Measurements from ENCODE around the gene SORL1.
"Not testable (repeated sequence)": the region's sequence is repeated elsewhere in the genome, so short reads cannot be mapped to it uniquely, and the experiment has no call there.

SORL1 gene

DNA sequence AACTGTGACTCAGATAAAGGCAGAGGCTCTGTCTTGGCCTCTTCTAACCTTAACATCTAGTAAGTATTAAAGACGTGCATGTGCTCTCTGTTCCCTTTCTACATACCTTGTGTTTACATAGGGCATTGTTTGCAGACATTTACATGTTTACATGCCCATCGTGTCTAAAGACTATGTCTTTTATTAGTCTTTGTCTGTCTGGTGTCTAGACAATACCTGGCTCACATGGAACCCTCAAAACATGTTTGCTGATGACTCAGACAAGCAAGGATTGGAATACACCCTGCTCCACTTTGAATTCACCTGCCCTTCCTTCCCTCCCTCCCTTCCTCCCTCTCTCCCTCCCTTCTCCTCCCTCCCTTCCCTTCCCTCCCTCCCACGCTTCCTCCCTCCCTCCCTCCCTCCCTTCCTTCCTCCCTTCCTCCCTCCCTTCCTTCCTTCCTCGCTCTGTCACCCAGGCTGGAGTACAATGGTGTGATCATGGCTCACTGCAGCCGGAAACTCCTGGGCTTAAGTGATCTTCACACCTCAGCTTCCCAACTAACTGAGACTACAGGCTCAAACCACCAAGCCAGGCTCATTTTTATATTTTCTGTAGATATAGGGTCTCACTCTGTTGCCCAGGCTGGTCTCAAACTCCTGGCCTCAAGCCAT is 24.4 kb downstream of the SORL1 start:
- Histone ChIP-seq H3K4me3 (ENCODE audit: low read depth, low read length) (no peak overlapping the region), H2AFZ (ENCODE audit: low read length, unreplicated experiment) (no peak overlapping the region), H3K27ac (ENCODE audit: low read depth, low read length) (no peak overlapping the region), H3K79me2 (ENCODE audit: control insufficient read depth, insufficient read depth, low read length, unreplicated experiment) (no peaks in the 10 kb centered on the region), H3K36me3 (ENCODE audit: insufficient read depth, low read length) (no peaks in the 10 kb centered on the region), H3K4me1 (ENCODE audit: control insufficient read depth, insufficient read depth, low read length, unreplicated experiment) (peaks cover 4% of the 10 kb centered on the region), H3K27me3 (ENCODE audit: insufficient read depth, low read length) (peaks cover 31% of the 10 kb centered on the region)

DNA sequence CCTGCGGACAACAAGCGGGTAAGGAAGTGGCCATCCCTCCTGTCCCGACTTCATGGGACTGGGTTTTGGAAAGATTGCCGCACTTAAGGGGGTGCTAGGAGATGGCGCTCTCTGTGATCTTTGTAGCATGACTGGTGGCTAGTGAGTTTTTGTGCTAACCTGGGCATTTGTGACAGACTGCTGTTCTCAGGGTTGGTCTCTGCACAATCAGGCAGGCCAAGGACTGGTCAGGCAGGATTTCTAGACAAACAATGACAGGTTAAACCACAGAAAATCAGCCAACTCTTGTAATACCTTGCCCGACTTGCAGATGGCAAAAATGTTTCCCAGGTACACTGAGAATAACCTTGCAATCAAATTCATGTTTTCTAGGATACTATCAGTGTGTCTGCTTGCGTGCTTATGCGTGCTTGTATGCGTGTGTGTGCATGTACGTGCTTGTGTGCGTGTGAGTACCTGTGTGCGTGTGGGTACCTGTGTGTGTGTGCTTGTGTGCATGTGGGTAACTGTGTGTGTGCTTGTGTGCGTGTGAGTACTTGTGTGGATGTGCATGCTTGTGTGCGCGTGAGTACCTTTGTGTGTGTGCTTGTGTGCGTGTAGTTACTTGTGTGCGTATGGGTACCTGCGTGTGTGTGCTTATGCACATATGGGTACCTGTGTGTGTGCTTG is 26.2 kb downstream of the SORL1 start:
- Histone ChIP-seq H3K4me1 (ENCODE audit: control insufficient read depth, insufficient read depth, low read length, unreplicated experiment) (peaks cover 10% of the 10 kb centered on the region), H3K36me3 (ENCODE audit: insufficient read depth, low read length) (no peaks in the 10 kb centered on the region), H3K27ac (ENCODE audit: low read depth, low read length) (no peak overlapping the region), H2AFZ (ENCODE audit: low read length, unreplicated experiment) (no peak overlapping the region), H3K79me2 (ENCODE audit: control insufficient read depth, insufficient read depth, low read length, unreplicated experiment) (no peaks in the 10 kb centered on the region), H3K4me3 (ENCODE audit: low read depth, low read length) (no peak overlapping the region), H3K27me3 (ENCODE audit: insufficient read depth, low read length) (peaks cover 31% of the 10 kb centered on the region)

DNA sequence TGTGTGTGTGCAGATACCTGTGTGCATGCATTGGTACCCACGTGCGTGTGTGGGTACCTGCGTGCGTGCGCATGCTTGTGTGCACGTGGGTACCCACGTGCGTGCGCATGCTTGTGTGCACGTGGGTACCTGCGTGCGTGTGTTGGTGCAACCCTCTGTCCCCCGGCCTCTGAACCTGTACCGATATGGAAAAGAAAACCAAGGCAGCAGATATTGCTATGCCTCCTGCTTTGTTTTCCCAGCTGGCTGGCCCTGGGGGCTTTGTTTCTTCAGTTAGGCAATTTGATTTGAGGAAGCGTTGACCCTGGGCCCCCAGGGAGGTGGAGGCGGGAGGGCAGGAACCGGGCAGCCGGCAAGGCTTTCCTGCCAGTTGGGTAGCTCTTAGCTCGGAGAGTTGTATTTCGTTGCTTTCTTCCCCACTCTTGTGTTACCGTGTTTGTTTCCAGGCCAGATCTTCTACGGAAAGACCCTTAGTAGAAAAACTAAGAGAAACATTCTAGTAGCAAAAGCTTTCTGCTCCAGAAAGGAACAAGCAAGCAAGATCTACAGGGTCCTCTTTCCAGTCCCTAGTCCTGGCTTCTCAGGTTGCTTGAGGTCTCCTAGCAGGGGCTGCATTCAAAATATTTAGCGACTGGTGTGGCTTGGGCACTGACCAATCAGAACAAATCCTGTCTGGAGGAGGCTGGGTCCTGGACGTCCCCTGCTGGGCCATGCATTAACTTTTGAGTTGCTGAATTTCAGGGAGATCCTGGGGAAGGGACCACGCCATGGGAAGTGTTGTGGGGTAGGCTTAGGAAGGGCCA is 27.0 kb downstream of the SORL1 start:
- peaks cover 10% of the 10 kb centered on the region for H3K4me1 ChIP-seq (ENCODE audit: control insufficient read depth, insufficient read depth, low read length, unreplicated experiment)
- no peak overlapping the region for H2AFZ ChIP-seq (ENCODE audit: low read length, unreplicated experiment)
- no peak overlapping the region for H3K4me3 ChIP-seq (ENCODE audit: low read depth, low read length)
- H3K27ac ChIP-seq (ENCODE audit: low read depth, low read length), result no peak overlapping the region
- no peaks in the 10 kb centered on the region for H3K79me2 ChIP-seq (ENCODE audit: control insufficient read depth, insufficient read depth, low read length, unreplicated experiment)
- no peaks in the 10 kb centered on the region for H3K36me3 ChIP-seq (ENCODE audit: insufficient read depth, low read length)
- H3K27me3 ChIP-seq (ENCODE audit: insufficient read depth, low read length), result peaks cover 31% of the 10 kb centered on the region

DNA sequence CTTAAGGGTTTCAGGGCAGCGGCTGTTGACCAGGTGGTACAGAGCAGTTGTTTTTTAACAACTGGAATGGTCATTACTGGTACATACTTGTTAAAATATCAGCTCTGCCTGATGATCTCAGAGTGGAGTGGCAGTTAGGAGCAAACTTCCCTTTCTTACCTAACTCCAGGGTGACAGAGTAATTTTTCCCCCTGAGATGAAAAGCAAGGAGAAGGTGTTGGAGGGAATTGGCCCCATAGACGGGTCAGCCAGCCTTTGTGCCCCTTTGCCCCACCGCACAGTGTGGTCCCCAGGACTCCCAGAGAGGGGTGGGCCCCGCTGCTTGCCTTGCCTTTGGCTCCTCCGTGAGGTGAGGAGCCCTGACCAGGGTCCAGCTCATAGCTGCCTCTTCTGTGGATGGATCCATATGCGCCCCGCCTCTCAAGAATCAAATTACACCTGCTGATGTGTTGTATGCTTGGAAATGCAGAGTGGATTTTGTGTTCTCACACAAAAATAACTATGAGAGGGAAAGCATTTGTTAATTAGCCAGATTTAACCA is 27.7 kb downstream of the SORL1 start:
- H3K36me3 ChIP-seq (ENCODE audit: insufficient read depth, low read length), result no peaks in the 10 kb centered on the region
- H3K27me3 ChIP-seq (ENCODE audit: insufficient read depth, low read length), result peaks cover 31% of the 10 kb centered on the region
- H3K27ac ChIP-seq (ENCODE audit: low read depth, low read length), result no peak overlapping the region
- no peak overlapping the region for H3K4me3 ChIP-seq (ENCODE audit: low read depth, low read length)
- H3K4me1 ChIP-seq (ENCODE audit: control insufficient read depth, insufficient read depth, low read length, unreplicated experiment), result peaks cover 10% of the 10 kb centered on the region
- no peak overlapping the region for H2AFZ ChIP-seq (ENCODE audit: low read length, unreplicated experiment)
- H3K79me2 ChIP-seq (ENCODE audit: control insufficient read depth, insufficient read depth, low read length, unreplicated experiment), result no peaks in the 10 kb centered on the region

GRCh38 chr11:121481484-121482230 is 29.5 kb downstream of the SORL1 start:
- H3K4me3 ChIP-seq (ENCODE audit: low read depth, low read length); H3K36me3 ChIP-seq (ENCODE audit: insufficient read depth, low read length); H3K79me2 ChIP-seq (ENCODE audit: control insufficient read depth, insufficient read depth, low read length, unreplicated experiment); H3K27ac ChIP-seq (ENCODE audit: low read depth, low read length); H3K4me1 ChIP-seq (ENCODE audit: control insufficient read depth, insufficient read depth, low read length, unreplicated experiment); H2AFZ ChIP-seq (ENCODE audit: low read length, unreplicated experiment): not testable (repeated sequence)
- peaks cover 26% of the 10 kb centered on the region for H3K27me3 ChIP-seq (ENCODE audit: insufficient read depth, low read length)

- Histone ChIP-seq H3K27ac (ENCODE audit: low read depth, low read length) (no peak overlapping the region), H3K4me1 (ENCODE audit: control insufficient read depth, insufficient read depth, low read length, unreplicated experiment) (peaks cover 10% of the 10 kb centered on the region), H3K79me2 (ENCODE audit: control insufficient read depth, insufficient read depth, low read length, unreplicated experiment) (no peaks in the 10 kb centered on the region), H3K4me3 (ENCODE audit: low read depth, low read length) (no peak overlapping the region), H3K27me3 (ENCODE audit: insufficient read depth, low read length) (peaks cover 26% of the 10 kb centered on the region), H2AFZ (ENCODE audit: low read length, unreplicated experiment) (no peak overlapping the region), H3K36me3 (ENCODE audit: insufficient read depth, low read length) (no peaks in the 10 kb centered on the region)
Measured at GRCh38 chr11:121482231-121483129, 30.4 kb downstream of the SORL1 start.

- Histone ChIP-seq H3K27me3 (ENCODE audit: insufficient read depth, low read length) (peaks cover 19% of the 10 kb centered on the region), H3K4me3 (ENCODE audit: low read depth, low read length) (no peak overlapping the region), H2AFZ (ENCODE audit: low read length, unreplicated experiment) (no peak overlapping the region), H3K4me1 (ENCODE audit: control insufficient read depth, insufficient read depth, low read length, unreplicated experiment) (peaks cover 10% of the 10 kb centered on the region), H3K36me3 (ENCODE audit: insufficient read depth, low read length) (no peaks in the 10 kb centered on the region), H3K79me2 (ENCODE audit: control insufficient read depth, insufficient read depth, low read length, unreplicated experiment) (no peaks in the 10 kb centered on the region), H3K27ac (ENCODE audit: low read depth, low read length) (no peak overlapping the region)
Measured at GRCh38 chr11:121483805-121484480, 31.8 kb downstream of the SORL1 start.

- H3K4me1 ChIP-seq (ENCODE audit: control insufficient read depth, insufficient read depth, low read length, unreplicated experiment), result peaks cover 10% of the 10 kb centered on the region
- no peak overlapping the region for H2AFZ ChIP-seq (ENCODE audit: low read length, unreplicated experiment)
- no peaks in the 10 kb centered on the region for H3K79me2 ChIP-seq (ENCODE audit: control insufficient read depth, insufficient read depth, low read length, unreplicated experiment)
- no peak overlapping the region for H3K27ac ChIP-seq (ENCODE audit: low read depth, low read length)
- no peak overlapping the region for H3K4me3 ChIP-seq (ENCODE audit: low read depth, low read length)
- H3K36me3 ChIP-seq (ENCODE audit: insufficient read depth, low read length), result no peaks in the 10 kb centered on the region
- peaks cover 9% of the 10 kb centered on the region; the same call in 1 of the 2 replicates for H3K27me3 ChIP-seq (ENCODE audit: insufficient read depth, low read length)
Measured at GRCh38 chr11:121485216-121485615, 33.1 kb downstream of the SORL1 start.

- H2AFZ ChIP-seq (ENCODE audit: low read length, unreplicated experiment), result no peak overlapping the region
- H3K4me1 ChIP-seq (ENCODE audit: control insufficient read depth, insufficient read depth, low read length, unreplicated experiment), result peaks cover 10% of the 10 kb centered on the region
- no peaks in the 10 kb centered on the region for H3K36me3 ChIP-seq (ENCODE audit: insufficient read depth, low read length)
- peaks cover 9% of the 10 kb centered on the region; the same call in 1 of the 2 replicates for H3K27me3 ChIP-seq (ENCODE audit: insufficient read depth, low read length)
- no peaks in the 10 kb centered on the region for H3K79me2 ChIP-seq (ENCODE audit: control insufficient read depth, insufficient read depth, low read length, unreplicated experiment)
- no peak overlapping the region for H3K4me3 ChIP-seq (ENCODE audit: low read depth, low read length)
- H3K27ac ChIP-seq (ENCODE audit: low read depth, low read length), result no peak overlapping the region
Measured at GRCh38 chr11:121486054-121486453, 33.9 kb downstream of the SORL1 start.
